Measurements from ENCODE around the gene HEATR5A.

GRCh38 chr14:31363331-31364073, 56.8 kb downstream of the HEATR5A start:
- TF ChIP-seq CTCF (IDR thresholded peaks at IDR 0.05) (no peak), POLR2A (IDR thresholded peaks at IDR 0.05) (no peak)

All from esophagus squamous epithelium (tissue), 4 donors.